ENCODE measurements around the gene OPCML.

GRCh38 chr11:133355095-133355494 is 177.2 kb downstream of the OPCML start:
- TF ChIP-seq CTCF (IDR thresholded peaks at IDR 0.05; ENCODE audit: low read length): no peak
- TF ChIP-seq EZH2 (IDR thresholded peaks at IDR 0.05; ENCODE audit: borderline replicate concordance, low read length): no peak

Measured in OCI-LY1 (cell line).